Endothelial cell of umbilical vein (primary cell): ENCODE results near the gene LENEP.

Source experiments
- CTCF ChIP-seq, 2 donors: IDR thresholded peaks; 1 replicate in 1 of 2; 2 replicates in 1 of 2; pipeline ENCODE4 v1.5.1; 2011; ENCODE audit warnings: low read length in 2 of 2, mild to moderate bottlenecking in 2 of 2, moderate library complexity in 2 of 2, control low read depth in 1 of 2, inconsistent platforms in 1 of 2, low read depth in 1 of 2; ENCODE audit not compliant: insufficient read depth in 1 of 2; ENCODE audit errors: extremely low read depth in 1 of 2
- EZH2 ChIP-seq: IDR thresholded peaks from 2 replicates; pipeline ENCODE4 v1.6.1; 2012; ENCODE audit warnings: borderline replicate concordance, low read depth, mild to moderate bottlenecking, moderate library complexity, low read length, inconsistent platforms; ENCODE audit not compliant: severe bottlenecking
- FOS ChIP-seq: IDR thresholded peaks from 2 replicates; pipeline ENCODE4 v1.6.1; 2011; ENCODE audit warnings: mild to moderate bottlenecking, low read length, moderate library complexity, borderline replicate concordance; ENCODE audit not compliant: insufficient read depth
- MAX ChIP-seq: IDR thresholded peaks from 2 replicates; pipeline ENCODE4 v1.6.1; 2011; ENCODE audit not compliant: insufficient read depth, insufficient read length
- MYC ChIP-seq: IDR thresholded peaks from one replicate; pipeline ENCODE4 v1.6.1; 2011; ENCODE audit warnings: mild to moderate bottlenecking, low read depth, low read length
- POLR2A ChIP-seq: IDR thresholded peaks from 2 replicates; pipeline ENCODE4 v1.6.1; 2012; ENCODE audit warnings: low read depth, mild to moderate bottlenecking, control low read depth, low read length
- POLR2AphosphoS5 ChIP-seq: IDR thresholded peaks from 2 replicates; pipeline ENCODE4 v1.6.1; 2012; ENCODE audit warnings: low read depth, mild to moderate bottlenecking, control low read depth, low read length, moderate library complexity; ENCODE audit not compliant: insufficient read depth

DNA sequence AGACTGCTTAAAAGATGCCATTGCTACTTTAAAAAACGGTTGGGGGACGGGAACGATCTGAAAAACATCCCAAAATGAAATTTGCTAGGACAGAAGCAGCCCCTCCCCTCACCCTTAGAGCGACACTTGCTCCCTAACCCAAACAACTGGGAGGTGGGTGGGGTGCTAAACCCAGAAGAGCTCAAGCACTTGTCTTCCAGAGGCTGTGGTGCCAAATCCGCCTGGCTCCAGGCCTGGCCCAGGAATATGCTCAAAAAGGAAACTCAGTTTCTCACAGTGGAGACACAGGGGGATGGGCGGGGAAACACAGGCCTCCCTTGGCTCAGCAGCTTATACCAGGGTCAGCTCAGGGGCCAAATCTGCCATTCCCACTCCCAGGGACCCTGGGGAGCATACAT lies 36.8 kb upstream of the LENEP start:
- TF ChIP-seq EZH2 (no peak), CTCF (IDR thresholded peaks at IDR 0.05; ENCODE audit: extremely low read depth in 1 of 2, insufficient read depth in 1 of 2, low read depth in 1 of 2, low read length in 2 of 2) (no peak), POLR2A (no peak), POLR2AphosphoS5 (no peak), MAX (no peak), FOS (no peak), MYC (no peak)
